Activated CD4-positive, alpha-beta memory T cell treated with anti-CD3 and anti-CD28 coated beads for 36 hours (primary cell): Measurements from ENCODE around the gene PCDHGA6. TPM values are rescaled to one million over a fixed set of nuclear protein-coding genes. Genes with fewer than 3 reads are reported as not detected.
"Not testable (repeated sequence)": the region's sequence is repeated elsewhere in the genome, so short reads cannot be mapped to it uniquely, and the experiment has no call there.

Experiments
- CTCF ChIA-PET: fragments of 350-600 bp; sonication (Branson Sonifier 250); formaldehyde crosslinking; loops from one replicate; lab custom pipeline; 2021; ENCODE audit warnings: antibody characterized with exemption, inconsistent platforms; lab: Charles Lee
- POLR2A ChIA-PET: fragments of 350-600 bp; sonication (Branson Sonifier 250); formaldehyde crosslinking; loops from one replicate; lab custom pipeline; 2021; ENCODE audit warnings: antibody characterized with exemption; lab: Charles Lee
- DNase-seq: peaks from one replicate; pipeline ENCODE4 v3.0.0-alpha.2; 2020
- H3K27ac Mint-ChIP-seq: one replicate; pipeline ENCODE4 v1.8.0; 2021; ENCODE audit warnings: mixed read lengths
- H3K27me3 Mint-ChIP-seq: one replicate; pipeline ENCODE4 v1.8.0; 2021; ENCODE audit warnings: mixed read lengths
- H3K36me3 Mint-ChIP-seq: one replicate; pipeline ENCODE4 v1.8.0; 2021; ENCODE audit warnings: mixed read lengths
- H3K4me1 Mint-ChIP-seq: one replicate; pipeline ENCODE4 v1.8.0; 2021; ENCODE audit warnings: low read depth, mixed read lengths
- H3K4me3 Mint-ChIP-seq: one replicate; pipeline ENCODE4 v1.8.0; 2021; ENCODE audit warnings: mild to moderate bottlenecking, mixed read lengths
- H3K9me3 Mint-ChIP-seq: one replicate; pipeline ENCODE4 v1.8.0; 2021; ENCODE audit warnings: mixed read lengths
- intact Hi-C: fragments of 100-400 bp; cut with micrococcal nuclease; formaldehyde crosslinking; loops from one replicate; pipeline ENCODE4 v1.15.1; 2023
- total RNA-seq, 2 experiments: library from RNA; stranded (reverse); gene quantifications; one replicate each; pipeline ENCODE4 v1.2.3, GENCODE V29; 2021

Gene PCDHGA6
- total RNA-seq, 2 experiments from 2014 or later, result 0.05 to 0.10 TPM

- POLR2A ChIA-PET, result no interaction called here
- peaks cover 39% of the 10 kb centered on the region for H3K9me3 Mint-ChIP-seq
- H3K4me1 Mint-ChIP-seq, result no peaks in the 10 kb centered on the region
- H3K27me3 Mint-ChIP-seq, result peaks cover 40% of the 10 kb centered on the region
- intact Hi-C loops, result no loop called here
- H3K4me3 Mint-ChIP-seq, result no peak overlapping the region
- DNase-seq, result no peak
- H3K27ac Mint-ChIP-seq, result no peak overlapping the region
- CTCF ChIA-PET, result interaction anchor here (1.1 to 1.6 kb wide), 2 partner anchors 21 to 214 kb away, joined by 3 to 4 read pairs; no protein-coding TSS in a partner anchor
- H3K36me3 Mint-ChIP-seq, result peaks cover 20% of the 10 kb centered on the region
Measured at GRCh38 chr5:141343953-141344463, 29.7 kb upstream of the PCDHGA6 start.

DNA sequence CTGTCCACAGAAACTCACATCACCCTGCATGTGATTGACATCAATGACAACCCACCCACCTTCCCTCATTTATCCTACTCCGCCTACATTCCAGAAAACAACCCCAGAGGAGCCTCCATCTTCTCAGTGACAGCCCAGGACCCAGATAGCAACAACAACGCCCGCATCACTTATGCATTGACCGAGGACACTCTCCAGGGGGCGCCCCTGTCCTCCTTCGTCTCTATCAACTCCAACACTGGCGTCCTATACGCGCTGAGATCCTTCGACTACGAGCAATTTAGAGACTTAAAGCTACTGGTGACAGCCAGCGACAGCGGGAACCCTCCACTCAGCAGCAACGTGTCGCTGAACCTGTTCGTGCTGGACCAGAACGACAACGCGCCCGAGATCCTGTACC, 28.4 kb upstream of the PCDHGA6 start:
- intact Hi-C loops, result no loop called here
- ChIA-PET POLR2A (no interaction called here), CTCF (no interaction called here)
- Mint-ChIP-seq H3K9me3 (peaks cover 28% of the 10 kb centered on the region), H3K27ac (no peak overlapping the region), H3K27me3 (peaks cover 35% of the 10 kb centered on the region), H3K36me3 (peaks cover 17% of the 10 kb centered on the region), H3K4me1 (no peaks in the 10 kb centered on the region), H3K4me3 (no peak overlapping the region)
- no peak for DNase-seq

DNA sequence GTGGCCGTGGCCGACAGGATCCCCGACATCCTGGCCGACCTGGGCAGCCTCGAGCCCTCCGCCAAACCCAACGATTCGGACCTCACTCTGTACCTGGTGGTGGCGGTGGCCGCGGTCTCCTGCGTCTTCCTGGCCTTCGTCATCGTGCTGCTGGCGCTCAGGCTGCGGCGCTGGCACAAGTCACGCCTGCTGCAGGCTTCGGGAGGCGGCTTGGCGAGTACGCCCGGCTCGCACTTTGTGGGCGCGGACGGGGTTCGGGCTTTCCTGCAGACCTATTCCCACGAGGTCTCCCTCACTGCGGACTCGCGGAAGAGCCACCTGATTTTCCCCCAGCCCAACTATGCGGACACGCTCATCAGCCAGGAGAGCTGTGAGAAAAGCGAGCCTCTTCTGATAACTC, 27.7 kb upstream of the PCDHGA6 start:
- H3K4me3 Mint-ChIP-seq, POLR2A ChIA-PET, DNase-seq, H3K27ac Mint-ChIP-seq, intact Hi-C loops, H3K4me1 Mint-ChIP-seq: not testable (repeated sequence)
- peaks cover 17% of the 10 kb centered on the region for H3K36me3 Mint-ChIP-seq
- peaks cover 28% of the 10 kb centered on the region for H3K9me3 Mint-ChIP-seq
- CTCF ChIA-PET, result interaction anchor here (1.0 kb wide), 1 partner anchor 11 kb away, joined by 3 read pairs; no protein-coding TSS in a partner anchor
- peaks cover 41% of the 10 kb centered on the region for H3K27me3 Mint-ChIP-seq

GRCh38 chr5:141349917-141350619, 23.6 kb upstream of the PCDHGA6 start, which contains the start of gene PCDHGB1:
Gene PCDHGB1, plus strand, starts transcription at chr5:141350099. Its CDS starts 162 bp downstream, at chr5:141350261.
- ChIA-PET POLR2A (no interaction called here), CTCF (interaction anchor here (1.0 to 2.3 kb wide), 8 partner anchors 10 to 178 kb away, joined by 3 to 9 read pairs (median 6); partner anchors contain the start of genes PCDHGA1, PCDHGB2 and TAF7)
- H3K27me3 Mint-ChIP-seq, result peaks cover 40% of the 10 kb centered on the region
- no peak within 1 kb of the TSS for H3K27ac Mint-ChIP-seq
- peaks cover 13% of the 10 kb centered on the region for H3K36me3 Mint-ChIP-seq
- intact Hi-C loops, result no loop called here
- no peaks in the 10 kb centered on the region for H3K4me1 Mint-ChIP-seq
- H3K9me3 Mint-ChIP-seq, result peaks cover 15% of the 10 kb centered on the region
- peak within 1 kb of the TSS; percentile 45 for H3K4me3 Mint-ChIP-seq
- peak; percentile 51 for DNase-seq

- CTCF ChIA-PET, result interaction anchor here (1.0 to 2.3 kb wide), 3 partner anchors 18 to 198 kb away, joined by 3 to 9 read pairs (median 5); partner anchors contain the start of gene PCDHGA1
- intact Hi-C loops, result no loop called here
- Mint-ChIP-seq H3K36me3 (peaks cover 7% of the 10 kb centered on the region), H3K4me1 (no peaks in the 10 kb centered on the region), H3K27ac (no peak overlapping the region), H3K4me3 (no peak overlapping the region), H3K9me3 (peaks cover 16% of the 10 kb centered on the region), H3K27me3 (peaks cover 47% of the 10 kb centered on the region)
- no peak for DNase-seq
- POLR2A ChIA-PET, result no interaction called here
Measured at GRCh38 chr5:141351591-141351990, 22.1 kb upstream of the PCDHGA6 start.

GRCh38 chr5:141354900-141355469, 18.7 kb upstream of the PCDHGA6 start, which contains the start of gene PCDHGA4:
Gene PCDHGA4, plus strand, starts transcription at chr5:141355021. Its CDS starts 87 bp downstream, at chr5:141355108.
- no peak within 1 kb of the TSS for H3K27ac Mint-ChIP-seq
- no peak within 1 kb of the TSS for H3K4me3 Mint-ChIP-seq
- intact Hi-C loops, result no loop called here

GRCh38 chr5:141355641-141356040, 18.1 kb upstream of the PCDHGA6 start:
- intact Hi-C loops, result no loop called here
- peaks cover 21% of the 10 kb centered on the region for H3K9me3 Mint-ChIP-seq
- H3K4me1 Mint-ChIP-seq, result peaks cover 2% of the 10 kb centered on the region
- no peak overlapping the region for H3K4me3 Mint-ChIP-seq
- ChIA-PET CTCF (interaction anchor here (0.6 to 1.9 kb wide), 7 partner anchors 15 to 208 kb away, joined by 3 to 5 read pairs (median 4); partner anchors contain the start of genes PCDHGB3, PCDHGB7 and TAF7), POLR2A (no interaction called here)
- no peak for DNase-seq
- H3K36me3 Mint-ChIP-seq, result peaks cover 13% of the 10 kb centered on the region
- H3K27me3 Mint-ChIP-seq, result peaks cover 54% of the 10 kb centered on the region
- H3K27ac Mint-ChIP-seq, result no peak overlapping the region

More at GRCh38 chr5:141354900-141355469, 18.7 kb upstream of the PCDHGA6 start, which contains the start of gene PCDHGA4:
- peaks cover 54% of the 10 kb centered on the region for H3K27me3 Mint-ChIP-seq
- ChIA-PET CTCF (interaction anchor here (0.6 to 1.9 kb wide), 7 partner anchors 15 to 209 kb away, joined by 3 to 5 read pairs (median 4); partner anchors contain the start of genes PCDHGB3, PCDHGB7 and TAF7), POLR2A (no interaction called here)
- H3K4me1 Mint-ChIP-seq, result peaks cover 2% of the 10 kb centered on the region
- peaks cover 19% of the 10 kb centered on the region for H3K9me3 Mint-ChIP-seq
- peaks cover 9% of the 10 kb centered on the region for H3K36me3 Mint-ChIP-seq
- DNase-seq, result no peak

GRCh38 chr5:141356133-141356532, 17.6 kb upstream of the PCDHGA6 start:
- Mint-ChIP-seq H3K27me3 (peaks cover 54% of the 10 kb centered on the region), H3K4me1 (peaks cover 2% of the 10 kb centered on the region)

DNA sequence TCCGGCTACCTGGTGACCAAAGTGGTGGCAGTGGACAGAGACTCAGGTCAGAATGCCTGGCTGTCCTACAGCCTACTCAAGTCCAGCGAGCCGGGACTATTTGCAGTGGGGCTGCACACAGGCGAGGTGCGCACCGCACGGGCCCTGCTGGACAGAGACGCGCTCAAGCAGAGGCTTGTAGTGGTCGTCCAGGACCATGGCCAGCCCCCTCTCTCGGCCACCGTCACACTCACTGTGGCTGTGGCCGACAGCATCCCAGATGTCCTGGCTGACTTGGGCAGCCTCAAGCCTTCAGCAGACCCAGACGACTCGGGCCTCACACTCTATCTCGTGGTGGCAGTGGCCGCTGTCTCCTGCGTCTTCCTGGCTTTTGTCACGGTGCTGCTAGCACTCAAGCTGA, 16.7 kb upstream of the PCDHGA6 start:
- intact Hi-C loops, result no loop called here
- Mint-ChIP-seq H3K27me3 (peaks cover 56% of the 10 kb centered on the region), H3K27ac (no peak overlapping the region), H3K36me3 (peaks cover 20% of the 10 kb centered on the region), H3K4me1 (peaks cover 2% of the 10 kb centered on the region), H3K4me3 (no peak overlapping the region), H3K9me3 (peaks cover 30% of the 10 kb centered on the region)
- ChIA-PET CTCF (interaction anchor here (0.8 kb wide), 1 partner anchor 10 kb away, joined by 3 read pairs; no protein-coding TSS in a partner anchor), POLR2A (no interaction called here)
- no peak for DNase-seq

More at GRCh38 chr5:141356133-141356532, 17.6 kb upstream of the PCDHGA6 start:
- no peak for DNase-seq
- CTCF ChIA-PET, result interaction anchor here (1.3 to 1.7 kb wide), 3 partner anchors 36 to 208 kb away, joined by 4 to 5 read pairs (median 5); partner anchors contain the start of gene TAF7
- Mint-ChIP-seq H3K9me3 (peaks cover 26% of the 10 kb centered on the region), H3K36me3 (peaks cover 17% of the 10 kb centered on the region), H3K27ac (no peak overlapping the region), H3K4me3 (no peak overlapping the region)
- POLR2A ChIA-PET, result no interaction called here
- intact Hi-C loops, result no loop called here

GRCh38 chr5:141359790-141360426, 13.8 kb upstream of the PCDHGA6 start, which contains the start of gene PCDHGB2:
Gene PCDHGB2, plus strand, starts transcription at chr5:141359994. Its CDS starts 142 bp downstream, at chr5:141360136.
- H3K4me1 Mint-ChIP-seq, result peaks cover 2% of the 10 kb centered on the region
- POLR2A ChIA-PET, result no interaction called here
- no peak for DNase-seq
- H3K9me3 Mint-ChIP-seq, result peaks cover 43% of the 10 kb centered on the region
- peak within 1 kb of the TSS; percentile 70 for H3K4me3 Mint-ChIP-seq
- intact Hi-C loops, result loop anchor here (10.0 kb wide), 1 partner anchor 55 kb away; the partner anchor contains the start of genes PCDHGA10 and PCDHGB7
- H3K36me3 Mint-ChIP-seq, result peaks cover 28% of the 10 kb centered on the region
- no peak within 1 kb of the TSS for H3K27ac Mint-ChIP-seq
- peaks cover 65% of the 10 kb centered on the region for H3K27me3 Mint-ChIP-seq
- CTCF ChIA-PET, result interaction anchor here (1.0 to 1.6 kb wide), 4 partner anchors 10 to 153 kb away, joined by 3 to 6 read pairs (median 4); partner anchors contain the start of genes PCDHGA11 and PCDHGB1

- Mint-ChIP-seq H3K36me3 (peaks cover 34% of the 10 kb centered on the region), H3K4me1 (peaks cover 2% of the 10 kb centered on the region), H3K27me3 (peaks cover 71% of the 10 kb centered on the region), H3K4me3 (no peak overlapping the region), H3K27ac (no peak overlapping the region), H3K9me3 (peaks cover 51% of the 10 kb centered on the region)
- DNase-seq, result no peak
- CTCF ChIA-PET, result interaction anchor here (1.2 kb wide), 1 partner anchor 152 kb away, joined by 4 read pairs; no protein-coding TSS in a partner anchor
- intact Hi-C loops, result loop anchor here (10.0 kb wide), 1 partner anchor 54 kb away; the partner anchor contains the start of genes PCDHGA10 and PCDHGB7
- POLR2A ChIA-PET, result no interaction called here
Measured at GRCh38 chr5:141360685-141361084, 13.0 kb upstream of the PCDHGA6 start.
